ENCODE results near the gene DNAI4. TPM values are rescaled to one million over a fixed set of nuclear protein-coding genes. Genes with fewer than 3 reads are reported as not detected.
"Not testable (repeated sequence)": the region's sequence is repeated elsewhere in the genome, so short reads cannot be mapped to it uniquely, and the experiment has no call there.

Gene DNAI4
- total RNA-seq, 3 donors from 2014 or later = 9.4 to 26.2 (median 24.3) TPM

- H3K27ac ChIP-seq = no peak overlapping the region
- H3K36me3 ChIP-seq = no peaks in the 10 kb centered on the region
- DNase-seq (ENCODE audit: low spot score in 2 of 2) = no peak
- intact Hi-C loops (cut with DNase I; ENCODE audit: low total_unique reads) = no loop called here
- no peak for TF ChIP-seq CTCF (IDR thresholded peaks at IDR 0.05)
- no peak for TF ChIP-seq POLR2A (IDR thresholded peaks at IDR 0.05)
- no peak for TF ChIP-seq POLR2AphosphoS5 (IDR thresholded peaks at IDR 0.05)
- H3K27me3 ChIP-seq = no peaks in the 10 kb centered on the region
- no peaks in the 10 kb centered on the region for H3K9me3 ChIP-seq
- H3K4me1 ChIP-seq = no peaks in the 10 kb centered on the region
- H3K4me3 ChIP-seq = no peak overlapping the region
Measured at GRCh38 chr1:66890621-66891020, 34.0 kb downstream of the DNAI4 start.

- intact Hi-C loops (cut with DNase I; ENCODE audit: low total_unique reads) = no loop called here
- H3K36me3 ChIP-seq = no peaks in the 10 kb centered on the region
- no peaks in the 10 kb centered on the region for H3K4me1 ChIP-seq
- no peaks in the 10 kb centered on the region for H3K27me3 ChIP-seq
- H3K4me3 ChIP-seq = no peak overlapping the region
- TF ChIP-seq CTCF (IDR thresholded peaks at IDR 0.05) (no peak), POLR2A (IDR thresholded peaks at IDR 0.05) (no peak), POLR2AphosphoS5 (IDR thresholded peaks at IDR 0.05) (no peak)
- DNase-seq (ENCODE audit: low spot score in 2 of 2) = no peak
- no peaks in the 10 kb centered on the region for H3K9me3 ChIP-seq
- no peak overlapping the region for H3K27ac ChIP-seq
Measured at GRCh38 chr1:66889030-66889429, 35.6 kb downstream of the DNAI4 start.

GRCh38 chr1:66876664-66877063, 48.0 kb downstream of the DNAI4 start:
- H3K4me1 ChIP-seq = no peaks in the 10 kb centered on the region
- H3K27me3 ChIP-seq = no peaks in the 10 kb centered on the region
- H3K4me3 ChIP-seq = no peak overlapping the region
- no peak for TF ChIP-seq CTCF (IDR thresholded peaks at IDR 0.05)
- no peak for TF ChIP-seq POLR2AphosphoS5 (IDR thresholded peaks at IDR 0.05)
- no peak for TF ChIP-seq POLR2A (IDR thresholded peaks at IDR 0.05)
- intact Hi-C loops (cut with DNase I; ENCODE audit: low total_unique reads) = no loop called here
- DNase-seq (ENCODE audit: low spot score in 2 of 2) = no peak
- H3K27ac ChIP-seq = no peak overlapping the region
- no peaks in the 10 kb centered on the region for H3K36me3 ChIP-seq
- peaks cover 0 to 4% of the 10 kb centered on the region in 2 donors for H3K9me3 ChIP-seq

- TF ChIP-seq POLR2AphosphoS5 (IDR thresholded peaks at IDR 0.05) (no peak), CTCF (IDR thresholded peaks at IDR 0.05) (no peak), POLR2A (IDR thresholded peaks at IDR 0.05) (no peak)
- Histone ChIP-seq H3K4me3 (no peak overlapping the region), H3K4me1 (no peaks in the 10 kb centered on the region), H3K27ac (no peak overlapping the region), H3K27me3 (no peaks in the 10 kb centered on the region), H3K9me3 (no peaks in the 10 kb centered on the region), H3K36me3 (no peaks in the 10 kb centered on the region)
- DNase-seq (ENCODE audit: low spot score in 2 of 2) = no peak
- intact Hi-C loops (cut with DNase I; ENCODE audit: low total_unique reads) = no loop called here
Measured at GRCh38 chr1:66873111-66873510, 51.5 kb downstream of the DNAI4 start.

GRCh38 chr1:66872024-66872423, 52.6 kb downstream of the DNAI4 start:
- H3K36me3 ChIP-seq; H3K27ac ChIP-seq; DNase-seq (ENCODE audit: low spot score in 2 of 2); H3K9me3 ChIP-seq; intact Hi-C loops (cut with DNase I; ENCODE audit: low total_unique reads); H3K4me1 ChIP-seq; H3K4me3 ChIP-seq; H3K27me3 ChIP-seq: not testable (repeated sequence)

- Histone ChIP-seq H3K27me3 (no peaks in the 10 kb centered on the region), H3K4me3 (no peak overlapping the region), H3K27ac (no peak overlapping the region), H3K9me3 (no peaks in the 10 kb centered on the region), H3K36me3 (no peaks in the 10 kb centered on the region), H3K4me1 (no peaks in the 10 kb centered on the region)
- intact Hi-C loops (cut with DNase I; ENCODE audit: low total_unique reads) = no loop called here
- no peak for DNase-seq (ENCODE audit: low spot score in 2 of 2)
- TF ChIP-seq POLR2A (IDR thresholded peaks at IDR 0.05) (no peak), CTCF (IDR thresholded peaks at IDR 0.05) (no peak), POLR2AphosphoS5 (IDR thresholded peaks at IDR 0.05) (no peak)
Measured at GRCh38 chr1:66867501-66867900, 57.2 kb downstream of the DNAI4 start.
